Esophagus muscularis mucosa (tissue), 4 donors: Measurements from ENCODE around the gene URM1. TPM values are rescaled to one million over a fixed set of nuclear protein-coding genes. Genes with fewer than 3 reads are reported as not detected.

Source experiments
- DNase-seq: peaks from one replicate; pipeline ENCODE4 v3.0.0-alpha.2; 2017; ENCODE audit errors: extremely low spot score
- H3K27ac ChIP-seq, 4 donors: fragments of 200-600 bp; sonication (generic); replicated peaks in 1 of 4; 1 replicate in 3 of 4; 2 replicates in 1 of 4; pipeline ENCODE4 v1.5.1; 2016 to 2019; ENCODE audit warnings: mild to moderate bottlenecking in 1 of 4
- H3K27me3 ChIP-seq, 4 donors: fragments of 200-600 bp; sonication (generic); one replicate each; pipeline versions ENCODE4 v1.5.1 to v1.6.0; 2016 to 2019
- H3K36me3 ChIP-seq, 4 donors: fragments of 200-600 bp; sonication (generic); one replicate each; pipeline ENCODE4 v1.5.1; 2016 to 2019
- H3K4me1 ChIP-seq, 4 donors: fragments of 200-600 bp; sonication (generic); one replicate each; pipeline ENCODE4 v1.5.1; 2016 to 2019
- H3K4me3 ChIP-seq, 4 donors: fragments of 200-600 bp; sonication (generic); 1 replicate in 2 of 4; 2 replicates in 2 of 4; pipeline ENCODE4 v1.5.1; 2016 to 2019; ENCODE audit warnings: mild to moderate bottlenecking in 4 of 4, moderate library complexity in 1 of 4
- H3K9me3 ChIP-seq, 4 donors: fragments of 200-600 bp; sonication (generic); 1 replicate in 3 of 4; 2 replicates in 1 of 4; pipeline ENCODE4 v1.5.1; 2016 to 2019
- EP300 ChIP-seq: sonication (generic); formaldehyde crosslinking; IDR thresholded peaks from one replicate; pipeline ENCODE4 v1.6.1; 2017; ENCODE audit warnings: antibody characterized with exemption
- POLR2A ChIP-seq: fragments of 450-650 bp; IDR thresholded peaks from one replicate; pipeline ENCODE4 v1.6.1; 2017; ENCODE audit warnings: antibody characterized with exemption, moderate library complexity, mild to moderate bottlenecking, low read depth
- POLR2AphosphoS5 ChIP-seq, 2 donors: sonication (generic); formaldehyde crosslinking; IDR thresholded peaks; one replicate each; pipeline ENCODE4 v1.6.1; 2017; ENCODE audit warnings: antibody characterized with exemption in 2 of 2
- WGBS: methylation state at CpG from one replicate; pipeline ENCODE4 v1.1.5; 2018; 5-methylcytosine and 5-hydroxymethylcytosine counted together
- intact Hi-C: fragments of 100-400 bp; cut with DNase I; formaldehyde crosslinking; loops from one replicate; pipeline ENCODE4 v1.15.1; 2023
- total RNA-seq, 4 donors: library from RNA; depleted of rRNA; stranded (reverse); fragments of >200 nt; gene quantifications; one replicate each; pipeline versions ENCODE4 v1.1.0 to v1.2.1, GENCODE V29; 2016
- TF ChIP-seq, protein P1 (sequence below), 3 experiments: fragments of 200-600 bp in 2 of 3; fragments of 450-650 bp in 1 of 3; sonication (generic) in 2 of 3; IDR thresholded peaks; one replicate each; pipeline ENCODE4 v1.5.1; 2017 to 2019; ENCODE audit warnings: antibody characterized with exemption in 3 of 3, mild to moderate bottlenecking in 2 of 3, moderate library complexity in 1 of 3

URM1 gene
- total RNA-seq, 4 donors from 2014 or later, result 25.3 to 36.8 (median 28.3) TPM

GRCh38 chr9:128390813-128391711, 19.9 kb downstream of the URM1 start:
- DNase-seq, result no peak
- Histone ChIP-seq H3K36me3 (peaks cover 48 to 77% (median 72%) of the 10 kb centered on the region in 4 donors), H3K27ac (no peak overlapping the region), H3K27me3 (peaks cover 0 to 64% (median 0%) of the 10 kb centered on the region in 4 donors), H3K9me3 (no peaks in the 10 kb centered on the region), H3K4me1 (no peaks in the 10 kb centered on the region), H3K4me3 (no peak overlapping the region)
- TF ChIP-seq, protein P1, sequence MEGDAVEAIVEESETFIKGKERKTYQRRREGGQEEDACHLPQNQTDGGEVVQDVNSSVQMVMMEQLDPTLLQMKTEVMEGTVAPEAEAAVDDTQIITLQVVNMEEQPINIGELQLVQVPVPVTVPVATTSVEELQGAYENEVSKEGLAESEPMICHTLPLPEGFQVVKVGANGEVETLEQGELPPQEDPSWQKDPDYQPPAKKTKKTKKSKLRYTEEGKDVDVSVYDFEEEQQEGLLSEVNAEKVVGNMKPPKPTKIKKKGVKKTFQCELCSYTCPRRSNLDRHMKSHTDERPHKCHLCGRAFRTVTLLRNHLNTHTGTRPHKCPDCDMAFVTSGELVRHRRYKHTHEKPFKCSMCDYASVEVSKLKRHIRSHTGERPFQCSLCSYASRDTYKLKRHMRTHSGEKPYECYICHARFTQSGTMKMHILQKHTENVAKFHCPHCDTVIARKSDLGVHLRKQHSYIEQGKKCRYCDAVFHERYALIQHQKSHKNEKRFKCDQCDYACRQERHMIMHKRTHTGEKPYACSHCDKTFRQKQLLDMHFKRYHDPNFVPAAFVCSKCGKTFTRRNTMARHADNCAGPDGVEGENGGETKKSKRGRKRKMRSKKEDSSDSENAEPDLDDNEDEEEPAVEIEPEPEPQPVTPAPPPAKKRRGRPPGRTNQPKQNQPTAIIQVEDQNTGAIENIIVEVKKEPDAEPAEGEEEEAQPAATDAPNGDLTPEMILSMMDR (IDR thresholded peaks at IDR 0.05), result no peak
- TF ChIP-seq EP300 (no peak), POLR2AphosphoS5 (IDR thresholded peaks at IDR 0.05) (no peak), POLR2A (no peak)
- intact Hi-C loops, result no loop called here
- 94% methylated on average over 3 of the region's 8 CpGs for WGBS

- Histone ChIP-seq H3K9me3 (no peaks in the 10 kb centered on the region), H3K4me3 (no peak overlapping the region), H3K36me3 (peaks cover 42 to 68% (median 63%) of the 10 kb centered on the region in 4 donors), H3K4me1 (peaks cover 6 to 7% (median 7%) of the 10 kb centered on the region in 4 donors), H3K27ac (no peak overlapping the region), H3K27me3 (peaks cover 0 to 72% (median 0%) of the 10 kb centered on the region in 4 donors)
- WGBS, result 90% methylated on average over 21 of the region's 21 CpGs
- TF ChIP-seq EP300 (no peak), POLR2AphosphoS5 (IDR thresholded peaks at IDR 0.05) (no peak), POLR2A (no peak)
- TF ChIP-seq, protein P1 (IDR thresholded peaks at IDR 0.05), result no peak
- intact Hi-C loops, result no loop called here
- DNase-seq, result no peak
Measured at GRCh38 chr9:128391956-128392301, 20.8 kb downstream of the URM1 start.

GRCh38 chr9:128392302-128393144, 21.3 kb downstream of the URM1 start:
- WGBS, result 85% methylated on average over 61 of the region's 88 CpGs
- intact Hi-C loops, result no loop called here

DNA sequence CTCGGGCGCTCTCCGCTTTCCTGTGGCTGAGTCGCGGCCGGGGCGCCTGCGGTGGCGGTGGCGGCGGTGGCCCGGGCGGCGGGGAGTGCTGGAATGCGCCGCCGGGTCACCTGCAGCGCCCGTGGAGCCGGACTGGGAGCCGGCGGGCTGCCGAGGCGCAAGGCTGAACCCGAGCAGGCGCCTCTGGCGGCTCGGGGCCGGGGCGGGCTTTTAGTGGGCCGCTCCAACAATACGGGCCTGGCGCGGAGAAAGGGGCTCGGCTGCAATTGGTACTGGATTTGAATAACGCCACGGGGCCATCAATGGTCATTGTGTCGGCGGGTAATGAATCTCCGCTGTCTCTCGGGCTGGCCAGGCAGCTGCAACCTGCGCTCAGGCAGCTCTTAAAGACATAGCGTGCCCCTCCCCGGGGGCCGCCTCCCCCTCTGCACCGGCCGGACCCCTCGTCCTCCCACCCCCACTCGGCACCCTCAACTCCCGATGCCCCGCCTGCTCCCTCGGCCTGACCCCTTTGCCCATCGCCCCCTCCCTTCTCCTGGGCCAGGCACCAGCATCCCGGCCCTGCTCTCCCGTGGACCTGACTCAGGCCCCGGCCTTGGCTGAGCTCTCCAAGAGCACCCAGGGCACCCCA, 22.1 kb downstream of the URM1 start:
- Histone ChIP-seq H3K36me3 (peaks cover 32 to 55% (median 50%) of the 10 kb centered on the region in 4 donors), H3K4me3 (no peak overlapping the region), H3K27ac (no peak overlapping the region), H3K4me1 (peaks cover 14 to 17% (median 16%) of the 10 kb centered on the region in 4 donors), H3K27me3 (peaks cover 0 to 77% (median 0%) of the 10 kb centered on the region in 4 donors), H3K9me3 (no peaks in the 10 kb centered on the region)
- DNase-seq, result no peak
- WGBS, result 66% methylated on average over 13 of the region's 56 CpGs
- TF ChIP-seq EP300 (no peak), POLR2A (no peak), POLR2AphosphoS5 (IDR thresholded peaks at IDR 0.05) (no peak)
- TF ChIP-seq, protein P1 (IDR thresholded peaks at IDR 0.05), result no peak
- intact Hi-C loops, result no loop called here

More at GRCh38 chr9:128392302-128393144, 21.3 kb downstream of the URM1 start:
- H3K4me3 ChIP-seq, result no peak overlapping the region
- no peak for DNase-seq
- peaks cover 0 to 73% (median 0%) of the 10 kb centered on the region in 4 donors for H3K27me3 ChIP-seq
- TF ChIP-seq, protein P1 (IDR thresholded peaks at IDR 0.05), result no peak
- TF ChIP-seq POLR2A (no peak), POLR2AphosphoS5 (IDR thresholded peaks at IDR 0.05) (no peak), EP300 (no peak)
- peaks cover 12 to 13% (median 12%) of the 10 kb centered on the region in 4 donors for H3K4me1 ChIP-seq
- H3K36me3 ChIP-seq, result peaks cover 36 to 62% (median 57%) of the 10 kb centered on the region in 4 donors
- H3K9me3 ChIP-seq, result no peaks in the 10 kb centered on the region
- H3K27ac ChIP-seq, result no peak overlapping the region
